ENCODE data around the gene DDX42. TPM values are rescaled to one million over a fixed set of nuclear protein-coding genes. Genes with fewer than 3 reads are reported as not detected.

Gene DDX42
- total and polyA plus RNA-seq, 2 experiments from 2014 or later = 57.8 to 101 TPM

DNA sequence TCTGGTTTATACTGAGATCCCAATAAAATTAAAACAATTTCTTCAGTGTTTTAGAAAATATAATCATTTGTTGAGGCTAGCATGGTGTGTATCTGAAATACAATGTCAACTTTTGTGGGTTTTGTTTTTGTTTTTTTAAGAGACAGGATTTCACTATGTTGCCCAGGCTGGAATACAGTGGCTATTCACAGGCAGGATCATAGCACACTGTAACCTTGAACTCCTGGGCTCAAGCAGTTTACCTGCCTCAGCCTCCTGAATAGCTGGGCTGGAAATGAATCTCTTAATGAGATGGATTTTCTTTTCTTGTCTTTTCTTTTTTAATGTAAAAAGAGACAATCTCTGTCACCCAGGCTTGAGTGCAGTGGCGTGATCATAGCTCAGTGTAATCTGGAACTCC is 12.1 kb downstream of the DDX42 start:
- Histone ChIP-seq H2AFZ (no peak overlapping the region), H3K79me2 (replicated peaks; ENCODE audit: insufficient read depth) (peaks cover 99% of the 10 kb centered on the region), H3K4me3 (no peak overlapping the region), H3K4me1 (ENCODE audit: insufficient read depth) (no peaks in the 10 kb centered on the region), H4K20me1 (replicated peaks; ENCODE audit: insufficient read depth) (peaks cover 63% of the 10 kb centered on the region), H3F3A (replicated peaks; ENCODE audit: low read depth) (0 out of 2 replicates have a peak, but pooled peaks cover 6% of the 10 kb centered on the region), H3K4me2 (no peak overlapping the region), H3K27me3 (ENCODE audit: insufficient read depth) (no peaks in the 10 kb centered on the region), H3K36me3 (ENCODE audit: insufficient read depth) (peaks cover 37% of the 10 kb centered on the region), H3K9me2 (ENCODE audit: insufficient read depth) (no peaks in the 10 kb centered on the region), H3K27ac (ENCODE audit: low read depth) (no peak overlapping the region)
- H3K27me3 Mint-ChIP-seq (ENCODE audit: insufficient read depth, low read depth, poor library complexity) = no peaks in the 10 kb centered on the region
- TF ChIP-seq STAT1 (IDR thresholded peaks at IDR 0.05; ENCODE audit: unreplicated experiment) = no peak
- TF ChIP-seq EZH2phosphoT487 (IDR thresholded peaks at IDR 0.05; ENCODE audit: unreplicated experiment) = no peak
- TF ChIP-seq, protein P1, sequence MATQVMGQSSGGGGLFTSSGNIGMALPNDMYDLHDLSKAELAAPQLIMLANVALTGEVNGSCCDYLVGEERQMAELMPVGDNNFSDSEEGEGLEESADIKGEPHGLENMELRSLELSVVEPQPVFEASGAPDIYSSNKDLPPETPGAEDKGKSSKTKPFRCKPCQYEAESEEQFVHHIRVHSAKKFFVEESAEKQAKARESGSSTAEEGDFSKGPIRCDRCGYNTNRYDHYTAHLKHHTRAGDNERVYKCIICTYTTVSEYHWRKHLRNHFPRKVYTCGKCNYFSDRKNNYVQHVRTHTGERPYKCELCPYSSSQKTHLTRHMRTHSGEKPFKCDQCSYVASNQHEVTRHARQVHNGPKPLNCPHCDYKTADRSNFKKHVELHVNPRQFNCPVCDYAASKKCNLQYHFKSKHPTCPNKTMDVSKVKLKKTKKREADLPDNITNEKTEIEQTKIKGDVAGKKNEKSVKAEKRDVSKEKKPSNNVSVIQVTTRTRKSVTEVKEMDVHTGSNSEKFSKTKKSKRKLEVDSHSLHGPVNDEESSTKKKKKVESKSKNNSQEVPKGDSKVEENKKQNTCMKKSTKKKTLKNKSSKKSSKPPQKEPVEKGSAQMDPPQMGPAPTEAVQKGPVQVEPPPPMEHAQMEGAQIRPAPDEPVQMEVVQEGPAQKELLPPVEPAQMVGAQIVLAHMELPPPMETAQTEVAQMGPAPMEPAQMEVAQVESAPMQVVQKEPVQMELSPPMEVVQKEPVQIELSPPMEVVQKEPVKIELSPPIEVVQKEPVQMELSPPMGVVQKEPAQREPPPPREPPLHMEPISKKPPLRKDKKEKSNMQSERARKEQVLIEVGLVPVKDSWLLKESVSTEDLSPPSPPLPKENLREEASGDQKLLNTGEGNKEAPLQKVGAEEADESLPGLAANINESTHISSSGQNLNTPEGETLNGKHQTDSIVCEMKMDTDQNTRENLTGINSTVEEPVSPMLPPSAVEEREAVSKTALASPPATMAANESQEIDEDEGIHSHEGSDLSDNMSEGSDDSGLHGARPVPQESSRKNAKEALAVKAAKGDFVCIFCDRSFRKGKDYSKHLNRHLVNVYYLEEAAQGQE (IDR thresholded peaks at IDR 0.05; ENCODE audit: unreplicated experiment) = no peak
- TF ChIP-seq POLR2AphosphoS5 (IDR thresholded peaks at IDR 0.05; ENCODE audit: low read depth) = no peak
- TF ChIP-seq CTCF (conservative IDR thresholded peaks at IDR 0.05; ENCODE audit: low read depth in 2 of 2) = no peak
- no peak for TF ChIP-seq EZH2 (IDR thresholded peaks at IDR 0.05; ENCODE audit: low read depth, unreplicated experiment)
- no peak for TF ChIP-seq ZNF114 (CRISPR knock-in tag; IDR thresholded peaks at IDR 0.05)
- TF ChIP-seq JUNB (IDR thresholded peaks at IDR 0.05; ENCODE audit: unreplicated experiment) = no peak
- TF ChIP-seq, protein P2, sequence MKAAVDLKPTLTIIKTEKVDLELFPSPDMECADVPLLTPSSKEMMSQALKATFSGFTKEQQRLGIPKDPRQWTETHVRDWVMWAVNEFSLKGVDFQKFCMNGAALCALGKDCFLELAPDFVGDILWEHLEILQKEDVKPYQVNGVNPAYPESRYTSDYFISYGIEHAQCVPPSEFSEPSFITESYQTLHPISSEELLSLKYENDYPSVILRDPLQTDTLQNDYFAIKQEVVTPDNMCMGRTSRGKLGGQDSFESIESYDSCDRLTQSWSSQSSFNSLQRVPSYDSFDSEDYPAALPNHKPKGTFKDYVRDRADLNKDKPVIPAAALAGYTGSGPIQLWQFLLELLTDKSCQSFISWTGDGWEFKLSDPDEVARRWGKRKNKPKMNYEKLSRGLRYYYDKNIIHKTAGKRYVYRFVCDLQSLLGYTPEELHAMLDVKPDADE (IDR thresholded peaks at IDR 0.05) = no peak
- TF ChIP-seq, protein P3, sequence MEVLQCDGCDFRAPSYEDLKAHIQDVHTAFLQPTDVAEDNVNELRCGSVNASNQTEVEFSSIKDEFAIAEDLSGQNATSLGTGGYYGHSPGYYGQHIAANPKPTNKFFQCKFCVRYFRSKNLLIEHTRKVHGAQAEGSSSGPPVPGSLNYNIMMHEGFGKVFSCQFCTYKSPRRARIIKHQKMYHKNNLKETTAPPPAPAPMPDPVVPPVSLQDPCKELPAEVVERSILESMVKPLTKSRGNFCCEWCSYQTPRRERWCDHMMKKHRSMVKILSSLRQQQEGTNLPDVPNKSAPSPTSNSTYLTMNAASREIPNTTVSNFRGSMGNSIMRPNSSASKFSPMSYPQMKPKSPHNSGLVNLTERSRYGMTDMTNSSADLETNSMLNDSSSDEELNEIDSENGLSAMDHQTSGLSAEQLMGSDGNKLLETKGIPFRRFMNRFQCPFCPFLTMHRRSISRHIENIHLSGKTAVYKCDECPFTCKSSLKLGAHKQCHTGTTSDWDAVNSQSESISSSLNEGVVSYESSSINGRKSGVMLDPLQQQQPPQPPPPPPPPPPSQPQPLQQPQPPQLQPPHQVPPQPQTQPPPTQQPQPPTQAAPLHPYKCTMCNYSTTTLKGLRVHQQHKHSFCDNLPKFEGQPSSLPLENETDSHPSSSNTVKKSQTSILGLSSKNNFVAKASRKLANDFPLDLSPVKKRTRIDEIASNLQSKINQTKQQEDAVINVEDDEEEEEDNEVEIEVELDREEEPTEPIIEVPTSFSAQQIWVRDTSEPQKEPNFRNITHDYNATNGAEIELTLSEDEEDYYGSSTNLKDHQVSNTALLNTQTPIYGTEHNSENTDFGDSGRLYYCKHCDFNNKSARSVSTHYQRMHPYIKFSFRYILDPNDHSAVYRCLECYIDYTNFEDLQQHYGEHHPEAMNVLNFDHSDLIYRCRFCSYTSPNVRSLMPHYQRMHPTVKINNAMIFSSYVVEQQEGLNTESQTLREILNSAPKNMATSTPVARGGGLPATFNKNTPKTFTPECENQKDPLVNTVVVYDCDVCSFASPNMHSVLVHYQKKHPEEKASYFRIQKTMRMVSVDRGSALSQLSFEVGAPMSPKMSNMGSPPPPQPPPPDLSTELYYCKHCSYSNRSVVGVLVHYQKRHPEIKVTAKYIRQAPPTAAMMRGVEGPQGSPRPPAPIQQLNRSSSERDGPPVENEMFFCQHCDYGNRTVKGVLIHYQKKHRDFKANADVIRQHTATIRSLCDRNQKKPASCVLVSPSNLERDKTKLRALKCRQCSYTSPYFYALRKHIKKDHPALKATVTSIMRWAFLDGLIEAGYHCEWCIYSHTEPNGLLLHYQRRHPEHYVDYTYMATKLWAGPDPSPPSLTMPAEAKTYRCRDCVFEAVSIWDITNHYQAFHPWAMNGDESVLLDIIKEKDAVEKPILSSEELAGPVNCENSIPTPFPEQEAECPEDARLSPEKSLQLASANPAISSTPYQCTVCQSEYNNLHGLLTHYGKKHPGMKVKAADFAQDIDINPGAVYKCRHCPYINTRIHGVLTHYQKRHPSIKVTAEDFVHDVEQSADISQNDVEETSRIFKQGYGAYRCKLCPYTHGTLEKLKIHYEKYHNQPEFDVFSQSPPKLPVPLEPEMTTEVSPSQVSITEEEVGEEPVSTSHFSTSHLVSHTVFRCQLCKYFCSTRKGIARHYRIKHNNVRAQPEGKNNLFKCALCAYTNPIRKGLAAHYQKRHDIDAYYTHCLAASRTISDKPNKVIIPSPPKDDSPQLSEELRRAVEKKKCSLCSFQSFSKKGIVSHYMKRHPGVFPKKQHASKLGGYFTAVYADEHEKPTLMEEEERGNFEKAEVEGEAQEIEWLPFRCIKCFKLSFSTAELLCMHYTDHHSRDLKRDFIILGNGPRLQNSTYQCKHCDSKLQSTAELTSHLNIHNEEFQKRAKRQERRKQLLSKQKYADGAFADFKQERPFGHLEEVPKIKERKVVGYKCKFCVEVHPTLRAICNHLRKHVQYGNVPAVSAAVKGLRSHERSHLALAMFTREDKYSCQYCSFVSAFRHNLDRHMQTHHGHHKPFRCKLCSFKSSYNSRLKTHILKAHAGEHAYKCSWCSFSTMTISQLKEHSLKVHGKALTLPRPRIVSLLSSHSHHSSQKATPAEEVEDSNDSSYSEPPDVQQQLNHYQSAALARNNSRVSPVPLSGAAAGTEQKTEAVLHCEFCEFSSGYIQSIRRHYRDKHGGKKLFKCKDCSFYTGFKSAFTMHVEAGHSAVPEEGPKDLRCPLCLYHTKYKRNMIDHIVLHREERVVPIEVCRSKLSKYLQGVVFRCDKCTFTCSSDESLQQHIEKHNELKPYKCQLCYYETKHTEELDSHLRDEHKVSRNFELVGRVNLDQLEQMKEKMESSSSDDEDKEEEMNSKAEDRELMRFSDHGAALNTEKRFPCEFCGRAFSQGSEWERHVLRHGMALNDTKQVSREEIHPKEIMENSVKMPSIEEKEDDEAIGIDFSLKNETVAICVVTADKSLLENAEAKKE (CRISPR knock-in tag; IDR thresholded peaks at IDR 0.05) = no peak
- no peak for TF ChIP-seq CREB1 (CRISPR knock-in tag; IDR thresholded peaks at IDR 0.05; ENCODE audit: low read depth)
- no peak for TF ChIP-seq NANOG (IDR thresholded peaks at IDR 0.05; ENCODE audit: borderline replicate concordance)
- no peak overlapping the region for H3K27ac Mint-ChIP-seq
- no peak for DNase-seq (ENCODE audit: low spot score)
- no peak for ATAC-seq
- H3K4me1 Mint-ChIP-seq = no peaks in the 10 kb centered on the region
- H3K4me3 Mint-ChIP-seq = no peak overlapping the region
- no peaks in the 10 kb centered on the region; the same call in 2 of the 3 replicates for H3K9me3 Mint-ChIP-seq
- peaks cover 48% of the 10 kb centered on the region for H3K36me3 Mint-ChIP-seq (ENCODE audit: low read depth)
